AG08395 (cell line): ENCODE results near the gene SRGAP1.
"Not testable (repeated sequence)": the region's sequence is repeated elsewhere in the genome, so short reads cannot be mapped to it uniquely, and the experiment has no call there.

ENCODE experiments used
- DNase-seq: peaks from one replicate; pipeline ENCODE4 v3.0.0; 2012; ENCODE audit warnings: mixed read lengths, low spot score

SRGAP1 gene

DNA sequence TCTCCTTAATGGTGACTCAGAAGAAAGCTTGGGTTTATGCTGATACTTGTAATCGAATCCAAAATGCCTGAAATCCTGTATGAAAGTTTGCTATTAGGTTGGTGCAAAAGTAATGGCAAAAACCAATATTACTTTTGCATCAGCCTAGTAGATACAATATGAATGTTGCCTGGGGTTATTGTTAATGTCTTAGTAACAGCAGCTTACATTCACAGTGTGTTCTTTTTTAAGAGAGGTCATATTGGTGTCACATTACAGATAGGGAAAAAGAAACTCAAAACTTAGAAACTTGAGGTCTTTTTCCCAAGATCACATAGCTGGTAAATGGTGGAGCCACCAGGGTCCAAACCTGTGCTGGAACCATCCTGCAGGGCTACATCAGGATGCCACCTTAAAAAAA is 25.2 kb downstream of the SRGAP1 start:
- no peak for DNase-seq

DNA sequence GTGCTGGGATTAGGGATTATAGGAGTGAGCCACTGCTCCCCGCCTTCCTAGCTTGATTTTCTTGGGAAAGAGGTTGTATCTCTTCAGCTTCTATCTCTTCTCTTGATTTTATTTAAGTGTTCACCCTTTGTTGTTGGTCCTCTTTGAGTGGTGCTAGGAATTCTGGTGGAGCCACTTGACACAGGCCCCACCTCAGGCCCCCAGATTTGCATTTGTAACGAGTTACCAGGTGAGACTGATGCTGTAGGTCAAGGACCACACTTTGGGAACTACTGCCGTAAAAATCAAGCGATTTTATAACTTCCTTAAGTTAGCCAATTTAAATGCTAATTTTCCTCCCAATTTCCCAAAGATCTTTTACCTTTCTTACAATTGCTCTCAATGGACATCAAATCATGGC is 26.3 kb downstream of the SRGAP1 start:
- no peak for DNase-seq

DNA sequence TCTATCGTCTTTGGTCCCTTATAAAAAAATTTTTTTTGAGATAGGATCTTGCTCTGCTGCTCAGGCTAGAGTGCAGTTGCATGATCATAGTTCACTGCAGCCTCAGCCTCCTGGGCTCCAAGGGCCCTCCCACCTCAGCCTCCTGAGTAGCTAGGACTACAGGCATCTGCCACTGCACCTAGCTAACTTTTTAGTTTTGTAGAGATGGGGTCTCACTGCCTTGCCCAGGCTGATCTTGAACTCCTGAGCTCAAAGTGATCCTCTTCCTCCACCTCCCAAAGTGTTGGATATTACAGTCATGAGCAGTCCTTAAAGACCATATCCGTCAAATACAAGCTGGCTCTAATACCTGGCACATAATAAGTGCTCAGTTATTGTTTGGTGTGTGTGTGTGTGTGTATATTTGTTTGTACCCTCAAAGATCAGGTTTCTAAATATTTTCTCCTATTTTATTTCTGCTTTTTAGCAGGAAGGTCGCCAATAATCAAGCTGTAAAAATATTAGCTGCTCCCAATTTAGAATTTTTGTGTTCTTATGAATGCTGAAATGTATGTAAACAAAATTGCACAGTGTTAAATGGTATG is 30.5 kb downstream of the SRGAP1 start:
- no peak for DNase-seq

DNA sequence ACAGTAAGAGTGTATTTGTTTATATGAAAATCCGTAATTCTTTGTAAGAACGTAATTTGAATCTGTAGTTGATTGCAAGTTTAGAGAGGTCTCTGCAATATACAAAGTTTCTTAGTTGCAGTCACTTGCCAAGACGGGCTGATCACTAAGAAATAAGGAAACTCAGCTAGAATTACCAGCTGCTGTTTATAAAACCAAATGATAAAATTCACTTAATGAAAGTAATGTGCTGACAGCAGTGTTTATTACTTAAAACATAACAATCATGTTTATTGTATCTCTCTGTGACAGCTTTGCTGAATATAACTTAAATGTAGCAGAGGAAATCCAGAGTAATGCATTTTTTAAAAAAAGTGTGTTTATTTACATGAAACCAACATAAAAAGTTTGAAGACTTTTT is 31.2 kb downstream of the SRGAP1 start:
- no peak for DNase-seq

DNA sequence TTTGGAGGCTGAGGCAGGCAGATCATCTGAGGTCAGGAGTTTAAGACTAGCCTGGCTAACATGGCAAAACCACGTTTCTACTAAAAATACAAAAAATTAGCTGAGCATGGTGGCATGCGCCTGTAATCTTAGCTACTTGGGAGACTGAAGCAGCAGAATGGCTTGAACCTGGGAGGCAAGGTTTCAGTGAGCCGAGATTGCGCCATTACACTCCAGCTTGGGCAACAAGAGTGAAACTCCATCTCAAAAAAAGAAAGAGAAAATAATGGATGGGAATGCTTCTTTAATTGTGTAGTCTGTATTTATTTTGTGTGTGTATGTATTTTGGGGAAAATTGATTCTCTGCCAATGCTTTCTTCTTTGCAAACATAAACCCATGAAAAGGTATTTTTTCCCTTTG is 32.5 kb downstream of the SRGAP1 start:
- no peak for DNase-seq

DNA sequence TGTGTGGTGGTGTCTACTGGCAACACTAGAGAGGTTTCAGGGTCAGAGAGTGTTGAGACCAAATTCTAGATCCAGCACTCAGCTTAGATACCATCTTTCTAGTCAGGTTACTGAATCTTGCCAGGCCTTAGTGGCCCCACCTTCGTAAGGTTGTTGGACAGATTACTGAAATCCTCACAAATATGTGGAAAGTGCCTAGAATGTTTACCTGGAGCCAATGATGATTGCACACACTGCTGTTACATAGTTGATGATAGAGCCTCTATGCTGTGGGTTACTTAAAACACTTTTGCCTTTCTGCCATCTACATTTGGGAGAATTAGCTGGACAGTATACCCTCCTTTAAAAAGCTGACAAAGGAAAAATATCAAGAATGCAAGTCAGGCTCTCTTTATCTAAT is 33.2 kb downstream of the SRGAP1 start:
- no peak for DNase-seq

DNA sequence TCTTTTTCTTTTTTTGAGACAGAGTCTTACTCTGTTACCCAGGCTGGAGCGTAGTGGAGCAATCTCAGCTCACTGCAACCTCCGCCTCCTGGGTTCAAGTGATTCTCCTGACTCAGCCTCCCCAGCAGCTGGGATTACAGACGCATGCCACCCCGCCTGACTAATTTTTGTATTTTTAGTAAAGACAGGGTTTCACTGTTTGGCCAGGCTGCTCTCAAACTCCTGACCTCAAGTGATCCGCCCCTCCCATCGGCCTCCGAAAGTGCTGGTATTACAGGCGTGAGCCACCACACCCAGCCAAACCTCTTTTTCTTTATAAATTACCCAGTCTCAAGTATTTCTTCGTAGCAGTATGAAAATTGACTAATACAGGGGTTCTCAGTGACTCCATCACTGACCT is 35.7 kb downstream of the SRGAP1 start:
- not testable (repeated sequence) for DNase-seq

DNA sequence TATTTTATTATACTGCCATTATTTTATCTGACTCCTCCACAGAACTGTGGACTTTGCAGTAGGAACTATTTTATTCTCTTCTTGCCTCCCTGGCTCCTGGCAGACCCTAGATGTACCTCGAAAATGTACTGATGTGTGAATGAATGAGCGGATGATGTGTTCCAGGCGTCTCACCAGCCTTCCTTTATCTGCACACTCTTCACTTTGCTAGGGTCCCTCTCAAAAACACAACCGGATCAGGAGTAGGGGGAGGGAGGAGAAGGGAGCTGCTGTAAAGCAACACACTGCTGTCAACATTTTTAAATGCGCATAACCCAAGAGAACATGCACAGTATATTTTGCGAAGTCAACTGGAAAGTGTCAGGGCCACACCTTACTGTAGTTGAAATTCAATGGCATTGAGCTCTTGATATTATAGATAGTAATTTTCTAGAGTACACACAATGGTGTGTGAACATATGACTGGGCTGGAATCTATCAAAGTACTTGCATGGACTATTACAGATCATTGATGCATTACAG is 36.3 kb downstream of the SRGAP1 start:
- no peak for DNase-seq

DNA sequence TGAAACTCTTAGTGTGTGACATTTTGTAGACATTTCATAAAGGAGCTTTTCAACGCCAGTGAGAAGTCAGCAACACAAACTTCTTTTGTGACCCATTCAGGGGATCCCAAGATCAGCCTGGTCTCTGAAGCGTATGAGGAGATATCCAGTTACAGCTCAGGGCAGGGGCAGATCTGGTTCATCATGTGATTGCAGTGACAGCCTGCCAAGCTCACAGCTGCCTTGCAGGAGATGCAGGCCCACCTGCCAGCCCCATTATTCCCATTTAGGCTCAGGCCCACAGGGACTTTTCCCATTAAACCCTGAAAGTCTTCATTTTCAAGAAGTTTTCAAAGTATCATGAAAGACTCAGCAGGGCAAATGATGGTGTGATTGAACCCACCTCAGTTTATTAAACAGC is 38.3 kb downstream of the SRGAP1 start:
- no peak for DNase-seq

DNA sequence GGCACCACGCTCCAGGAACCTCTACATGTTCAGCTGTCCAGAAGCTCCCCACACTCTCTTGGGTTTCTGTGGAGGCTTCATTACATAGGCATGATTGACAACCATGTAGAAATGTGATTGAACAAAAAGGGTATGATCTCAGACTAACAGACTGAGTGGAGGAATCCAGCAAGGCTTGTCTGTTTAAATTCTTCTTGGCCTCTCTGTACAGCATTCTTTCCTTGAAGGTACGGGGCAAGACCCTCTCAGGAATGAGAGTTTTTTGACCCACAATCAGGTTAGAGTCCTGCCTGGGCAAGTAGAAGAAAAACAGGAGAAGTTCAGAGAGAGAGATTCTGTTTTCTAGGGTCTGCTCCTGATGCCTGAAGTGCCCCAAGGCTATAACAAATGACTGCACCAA is 40.9 kb downstream of the SRGAP1 start:
- no peak for DNase-seq

DNA sequence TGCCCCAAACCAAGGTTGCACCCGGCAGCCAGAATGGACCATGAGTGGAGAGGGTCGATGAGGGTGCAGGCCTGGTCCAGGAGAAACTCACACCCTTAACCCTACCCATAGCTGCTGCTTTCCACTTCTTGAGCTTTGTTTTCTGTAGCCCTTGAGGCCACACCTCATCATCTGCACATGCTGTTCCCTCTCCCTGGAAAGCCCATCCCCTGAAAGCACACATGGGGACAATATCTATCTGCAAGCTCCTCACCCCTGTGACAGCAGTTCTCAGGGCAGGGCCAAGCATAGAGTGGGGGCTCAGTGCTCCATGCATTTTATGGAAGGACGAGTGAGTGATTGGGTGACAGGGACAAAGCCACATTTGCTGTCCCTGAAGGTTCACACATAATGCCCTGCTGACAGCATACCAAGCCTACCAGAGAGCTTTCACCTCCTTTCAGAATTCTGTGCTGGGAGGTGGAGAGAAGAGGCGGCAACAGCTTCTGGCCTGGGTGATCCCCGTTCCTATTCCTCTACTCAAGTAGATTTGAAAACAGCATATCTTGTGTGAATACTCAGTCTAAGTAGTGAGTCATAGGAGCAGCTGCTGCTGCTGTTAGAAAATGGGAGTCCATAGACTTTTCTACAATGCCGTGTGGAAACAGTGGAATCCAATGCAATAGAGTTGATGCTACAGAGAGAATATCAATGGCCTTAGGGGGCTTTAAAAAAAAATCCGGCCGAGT is 44.6 kb downstream of the SRGAP1 start:
- peak; percentile 69 for DNase-seq

DNA sequence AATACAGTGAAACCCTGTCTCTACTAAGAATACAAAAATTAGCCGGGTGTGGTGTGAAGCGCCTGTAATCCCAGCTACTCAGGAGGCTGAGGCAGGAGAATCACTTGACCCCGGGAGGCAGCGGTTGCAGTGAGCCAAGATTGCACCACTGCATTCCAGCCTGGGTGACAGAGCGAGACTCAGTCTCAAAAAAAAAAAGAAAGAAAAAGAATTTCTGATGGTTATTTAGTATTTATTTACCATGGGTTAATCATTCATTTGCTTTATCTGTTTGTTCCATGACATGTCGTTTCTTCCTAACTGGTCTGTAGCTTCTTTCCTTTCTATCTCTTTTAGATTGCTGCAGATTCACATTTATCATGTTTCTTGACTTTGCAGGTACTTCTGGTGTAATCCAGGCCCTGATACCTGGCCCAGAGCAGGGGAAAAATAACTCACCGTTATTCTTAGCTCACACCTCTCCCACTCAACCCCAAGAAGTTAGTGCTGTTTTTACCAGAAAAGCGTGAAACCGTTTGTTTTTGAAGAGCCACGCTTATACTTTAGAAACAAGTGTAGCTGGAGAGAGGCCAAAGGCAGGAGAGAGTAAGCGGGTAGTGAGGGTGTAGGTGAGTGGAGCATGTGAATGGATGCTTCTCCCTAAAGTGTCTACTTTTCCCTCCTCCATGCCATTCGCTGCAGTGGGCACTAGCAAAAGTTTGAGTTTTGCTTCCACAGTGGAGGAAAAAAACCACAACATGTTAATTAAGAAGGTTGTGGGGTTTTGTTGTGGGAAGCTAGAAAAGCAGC is 45.4 kb downstream of the SRGAP1 start:
- DNase-seq, result no peak

DNA sequence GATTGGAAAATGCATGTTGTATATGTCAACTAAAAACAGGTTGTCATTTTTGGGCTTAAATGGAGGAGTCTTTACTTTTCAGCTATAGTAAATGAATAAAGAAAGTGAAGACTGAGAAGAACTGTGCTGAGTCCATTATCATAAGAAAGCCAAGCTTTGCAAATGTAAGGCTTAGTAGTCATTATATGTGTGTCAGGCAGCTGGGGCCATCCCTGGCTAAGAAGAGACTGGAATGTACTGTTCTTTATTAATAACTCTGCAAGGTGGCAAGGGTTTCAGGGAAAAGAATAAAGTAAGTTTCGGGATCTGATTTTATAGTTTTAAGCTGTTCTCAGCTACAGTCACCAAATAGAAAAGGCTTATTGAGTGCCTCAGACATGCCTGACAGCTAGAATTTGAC is 48.7 kb downstream of the SRGAP1 start:
- DNase-seq, result no peak

DNA sequence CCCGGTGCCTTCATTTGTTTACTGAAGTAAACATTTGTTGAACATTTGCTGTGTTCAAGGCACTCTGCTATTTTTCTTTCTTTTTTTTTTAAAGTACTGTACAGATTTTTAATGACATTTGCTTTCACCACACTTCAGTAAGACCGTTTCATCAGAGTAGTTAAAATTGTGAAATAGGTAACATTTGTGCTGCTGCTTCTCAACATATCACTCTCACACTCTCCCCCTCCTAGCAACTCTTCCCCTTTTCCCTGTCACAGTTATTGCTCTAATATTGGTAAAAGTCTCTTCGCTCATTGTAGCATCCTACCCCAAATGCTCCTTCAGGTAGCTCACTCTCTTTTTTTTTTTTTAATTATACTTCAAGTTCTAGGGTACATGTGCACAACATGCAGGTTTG is 49.6 kb downstream of the SRGAP1 start:
- no peak for DNase-seq

DNA sequence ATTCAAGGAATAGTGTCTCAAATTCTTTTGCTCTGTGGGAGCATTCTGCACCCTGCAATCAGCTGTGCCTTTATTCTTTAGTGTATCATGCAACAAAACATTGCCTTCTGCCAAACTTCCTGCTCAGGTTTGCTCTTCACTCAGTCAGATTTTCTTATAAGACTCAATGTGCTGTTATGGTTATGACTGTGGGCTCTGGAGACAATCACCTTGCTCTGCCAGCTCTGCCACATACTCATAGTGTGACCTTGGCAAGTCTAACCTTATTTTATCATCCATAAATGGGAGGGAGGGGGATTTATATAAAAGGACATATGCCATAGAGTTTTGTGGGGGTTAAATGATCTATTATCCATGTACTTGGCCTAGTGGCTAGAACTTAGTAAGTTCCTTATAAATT is 51.3 kb downstream of the SRGAP1 start:
- DNase-seq, result no peak

DNA sequence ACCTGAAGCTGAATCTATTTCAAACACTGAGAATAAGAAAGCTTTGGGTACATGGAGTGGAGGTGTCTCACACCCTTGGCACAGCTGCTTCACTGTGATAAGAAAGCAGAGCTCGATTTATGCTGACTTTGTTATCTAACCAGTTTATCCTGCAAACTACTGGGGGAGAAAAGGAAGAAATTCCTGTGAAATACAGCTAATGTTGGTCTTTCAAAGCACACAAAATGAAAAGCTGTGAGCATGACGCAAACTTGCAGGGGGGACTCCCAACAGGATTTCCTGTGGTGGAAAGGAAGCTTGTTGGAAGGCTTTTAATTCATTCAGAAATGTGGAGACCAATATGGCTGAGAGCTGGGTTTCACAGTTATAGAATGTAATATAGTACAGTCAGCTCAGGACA is 53.4 kb downstream of the SRGAP1 start:
- no peak for DNase-seq

DNA sequence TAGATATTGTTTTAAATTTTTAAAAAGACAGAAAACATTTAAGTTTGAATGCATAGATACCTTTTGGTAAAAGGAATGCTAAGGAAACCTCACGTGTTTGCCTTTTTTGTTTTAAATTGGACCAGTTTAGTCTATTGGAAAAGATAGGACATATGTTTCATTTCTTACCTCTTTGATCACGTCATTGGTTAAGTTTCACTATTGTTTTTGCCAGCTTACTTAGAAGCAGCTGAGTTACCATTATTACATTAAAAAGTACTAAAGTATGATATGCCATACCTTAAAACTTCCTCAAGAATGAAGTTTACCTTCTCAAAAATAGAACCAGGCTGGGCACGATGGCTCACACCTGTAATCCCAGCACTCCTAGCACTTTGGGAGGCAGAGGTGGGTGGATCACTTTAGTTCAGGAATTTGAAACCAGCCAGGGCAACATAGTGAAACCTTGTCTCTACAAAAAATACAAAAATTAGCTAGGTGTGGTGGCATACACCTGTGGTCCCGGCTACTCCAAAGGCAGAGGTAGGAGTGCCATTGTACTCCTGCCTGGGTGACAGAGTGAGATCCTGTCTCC is 54.4 kb downstream of the SRGAP1 start:
- no peak for DNase-seq

DNA sequence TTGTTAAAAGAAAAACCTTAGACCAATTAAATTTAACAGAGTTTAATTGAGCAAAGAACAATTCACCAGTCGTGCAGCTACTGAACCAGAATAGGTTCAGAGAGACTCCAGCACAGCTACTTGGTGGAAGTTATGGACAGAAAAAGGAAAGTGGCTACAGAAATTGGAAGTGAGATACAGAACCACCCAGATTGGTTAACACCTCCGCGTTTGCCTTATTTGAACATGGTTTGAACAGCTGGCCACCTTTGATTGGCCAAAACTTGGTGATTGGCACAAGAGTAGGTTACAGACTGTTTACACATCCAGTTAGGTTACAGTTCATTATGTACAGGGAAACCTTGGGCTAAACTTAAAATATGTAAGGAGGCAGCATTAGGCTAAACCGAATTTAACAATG is 54.9 kb downstream of the SRGAP1 start:
- DNase-seq, result no peak

DNA sequence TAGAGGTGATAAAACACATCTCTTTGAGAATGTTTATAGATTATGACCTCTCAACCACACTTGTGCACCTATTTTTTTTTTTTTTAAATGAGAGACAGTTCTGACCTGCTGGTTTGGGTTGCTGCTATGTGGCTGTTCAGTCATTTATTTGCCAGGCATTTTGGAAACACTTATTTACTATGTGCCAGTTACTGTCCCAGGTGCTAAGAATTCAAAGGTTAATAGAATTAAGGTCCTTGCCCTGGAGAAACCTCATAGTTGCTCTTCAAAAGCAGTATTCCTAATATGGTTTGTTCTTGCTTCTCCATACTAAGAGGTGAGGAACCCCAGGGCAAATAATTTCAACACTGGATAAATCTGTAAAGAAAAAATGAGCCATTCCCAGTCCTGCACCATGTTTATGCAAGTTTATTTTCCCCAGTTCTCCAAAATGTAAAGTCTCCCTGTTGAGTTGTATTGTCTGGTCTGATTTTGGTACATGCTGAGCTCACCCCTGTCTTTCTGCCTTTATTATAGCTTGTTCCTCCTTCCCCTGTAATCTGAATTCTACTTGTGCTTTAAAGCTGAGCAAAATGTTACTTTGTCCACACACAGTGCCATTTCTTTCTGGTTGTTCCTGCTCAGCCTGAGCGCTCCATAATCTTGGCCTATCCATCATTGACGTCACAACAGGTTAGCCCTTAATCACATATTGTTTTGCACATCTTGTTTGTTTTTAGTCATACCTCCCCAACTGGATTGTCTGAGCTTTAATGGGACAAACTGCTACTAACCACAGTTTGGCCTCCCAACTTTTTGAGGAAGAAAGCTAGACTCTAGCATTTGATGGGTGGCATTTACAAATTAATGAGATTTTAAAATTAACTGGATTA is 56.7 kb downstream of the SRGAP1 start:
- no peak for DNase-seq

DNA sequence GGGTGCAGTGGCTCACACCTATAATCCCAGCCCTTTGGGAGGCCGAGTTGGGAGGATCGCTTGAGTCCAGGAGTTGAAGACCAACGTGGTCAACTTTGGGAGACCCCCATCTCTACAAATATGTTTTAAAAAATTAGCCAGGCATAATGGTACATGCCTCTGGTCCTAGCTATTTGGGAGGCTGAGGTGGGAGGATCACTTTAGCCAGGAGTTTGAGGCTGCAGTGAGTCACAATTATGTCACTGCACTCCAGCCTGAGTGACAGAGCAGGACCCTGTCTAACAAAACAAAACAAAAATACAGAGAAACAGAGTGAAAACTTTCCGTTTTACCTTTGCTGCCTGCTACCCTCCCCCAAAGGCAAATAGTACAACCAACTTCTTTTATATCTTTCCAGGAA is 60.2 kb downstream of the SRGAP1 start:
- DNase-seq, result no peak

DNA sequence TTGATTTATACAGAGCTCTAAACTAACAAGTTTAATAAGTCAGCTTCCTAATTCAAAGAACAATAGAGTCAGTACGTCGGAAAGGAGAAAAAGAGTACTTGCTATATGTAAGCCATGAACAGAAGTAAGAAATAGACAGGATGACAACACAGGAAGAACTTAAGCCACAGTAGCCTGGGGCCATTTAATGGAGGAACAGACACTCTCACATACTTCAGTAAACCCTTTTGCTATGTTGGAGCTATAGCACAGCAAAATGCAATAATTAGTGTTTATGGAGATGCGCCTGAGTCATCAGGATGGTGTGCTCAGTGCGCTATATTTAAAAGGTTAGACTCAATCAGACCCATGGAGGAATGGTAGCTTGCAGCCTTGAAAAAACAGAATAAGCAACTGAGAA is 61.0 kb downstream of the SRGAP1 start:
- no peak for DNase-seq

DNA sequence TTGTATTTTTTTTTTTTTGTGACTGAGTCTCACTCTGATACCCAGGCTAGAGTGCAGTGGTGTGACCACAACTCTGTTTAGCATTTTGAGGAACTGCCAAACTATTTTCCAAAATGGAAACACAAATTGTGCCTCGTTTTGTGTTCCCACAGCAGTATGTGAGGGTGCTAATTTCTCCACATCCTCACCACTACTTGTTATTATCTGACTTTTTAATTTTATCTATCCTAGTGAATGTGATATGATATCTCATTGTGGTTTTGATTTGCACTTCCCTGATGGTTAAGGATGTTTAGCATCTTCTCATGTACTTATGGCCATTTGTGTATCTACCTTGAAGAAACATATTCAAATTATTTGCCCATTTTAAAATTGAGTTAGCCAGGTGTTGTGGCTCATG is 62.4 kb downstream of the SRGAP1 start:
- no peak for DNase-seq
